Measurements from ENCODE around the gene AP2M1. TPM values are rescaled to one million over a fixed set of nuclear protein-coding genes. Genes with fewer than 3 reads are reported as not detected.

Gene AP2M1
- total RNA-seq, 4 donors from 2014 or later = 258 to 397 (median 298) TPM

DNA sequence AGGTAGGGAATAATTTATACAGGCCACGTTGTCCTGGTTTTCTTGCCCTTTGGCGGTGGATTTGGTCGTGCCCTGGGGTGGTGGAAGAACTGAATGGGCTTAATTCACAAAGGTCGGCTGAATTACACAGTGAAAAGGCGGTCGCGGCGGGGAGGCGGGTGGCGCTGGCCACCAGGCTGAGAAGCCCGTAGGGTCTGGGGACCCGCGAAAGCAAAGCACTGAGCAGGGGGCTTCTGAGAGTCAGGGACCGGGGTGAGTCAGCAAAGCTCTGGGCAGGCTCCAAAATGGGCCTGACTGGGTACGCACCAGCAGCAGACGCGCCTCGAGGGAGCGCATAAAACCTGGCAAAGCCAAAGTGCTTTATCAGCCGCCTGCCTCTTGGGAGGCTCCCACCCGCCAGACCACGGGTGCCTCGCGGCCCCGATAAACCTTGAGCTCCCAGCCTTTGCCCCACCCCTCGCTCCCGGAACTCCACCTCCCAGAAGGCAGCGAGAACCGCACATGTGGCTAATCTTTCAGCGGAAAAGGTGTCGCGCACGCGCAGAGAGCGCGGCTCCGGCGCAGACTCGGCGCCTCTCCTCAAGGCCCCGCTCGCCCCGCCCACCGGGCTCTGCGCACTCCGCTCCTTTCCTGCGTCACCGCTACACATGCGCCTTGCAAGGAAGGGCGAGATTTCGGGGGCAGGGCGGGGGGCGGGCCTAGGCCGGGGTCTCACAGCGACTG, 11.0 kb downstream of the AP2M1 start:
- TF ChIP-seq POLR2A (IDR thresholded peaks at IDR 0.05; ENCODE audit: low read depth) (no peak), EP300 (IDR thresholded peaks at IDR 0.05) (no peak), POLR2AphosphoS5 (IDR thresholded peaks at IDR 0.05) (peak in 1 of 2 donors; percentile 96)
- WGBS = 12% methylated on average over 15 of the region's 55 CpGs
- DNase-seq (ENCODE audit: extremely low spot score) = peak; percentile 100
- Histone ChIP-seq H3K27ac (replicated peaks in 1 of 4) (peak overlapping the region; percentile 82 to 88 (median 86)), H3K36me3 (peaks cover 57 to 75% (median 71%) of the 10 kb centered on the region in 4 donors), H3K9me3 (no peaks in the 10 kb centered on the region), H3K4me3 (peak overlapping the region; percentile 77 to 90 (median 84)), H3K27me3 (no peaks in the 10 kb centered on the region), H3K4me1 (peaks cover 32 to 38% (median 36%) of the 10 kb centered on the region in 4 donors)
- intact Hi-C loops (cut with DNase I) = loop anchor here (5.0 kb wide), 4 partner anchors 38 to 112 kb away; partner anchors contain the start of genes ALG3, EEF1AKMT4 and PSMD2

DNA sequence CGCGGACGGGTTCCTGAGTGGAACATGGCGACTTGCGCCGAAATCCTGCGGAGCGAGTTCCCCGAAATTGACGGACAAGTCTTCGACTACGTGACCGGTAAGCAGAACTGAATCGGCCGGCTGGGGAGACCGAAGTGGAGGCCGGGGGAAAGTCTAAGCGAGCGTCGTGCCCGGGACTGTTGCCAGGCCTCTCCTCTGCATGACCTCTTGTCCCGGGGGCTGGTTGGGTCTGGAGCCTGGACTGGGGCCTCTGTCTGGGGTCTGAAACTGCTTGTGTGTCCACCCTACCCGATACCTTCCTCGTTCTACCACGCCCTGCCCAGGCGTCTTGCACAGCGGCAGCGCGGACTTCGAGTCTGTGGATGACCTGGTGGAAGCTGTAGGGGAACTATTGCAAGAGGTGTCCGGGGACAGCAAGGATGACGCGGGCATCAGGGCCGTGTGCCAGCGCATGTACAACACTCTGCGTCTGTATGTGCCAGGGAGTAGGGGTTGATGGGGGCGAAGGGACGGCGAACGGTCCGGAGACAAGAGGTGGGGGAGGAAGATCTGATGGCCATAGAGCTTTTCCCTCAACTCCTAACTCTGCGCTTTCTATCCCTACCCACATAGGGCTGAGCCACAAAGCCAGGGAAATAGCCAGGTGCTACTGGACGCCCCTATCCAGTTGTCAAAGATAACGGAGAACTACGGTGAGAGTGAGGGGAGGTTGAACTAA, 11.7 kb downstream of the AP2M1 start, which contains the start of gene ABCF3:
TSS of gene ABCF3 (plus strand) at position 16 of the 718 bp plus-strand sequence. CDS start at position 25, 9 bp downstream.
- TF ChIP-seq POLR2AphosphoS5 (IDR thresholded peaks at IDR 0.05) (peak; percentile 68 to 95), POLR2A (IDR thresholded peaks at IDR 0.05; ENCODE audit: low read depth) (peak; percentile 87), EP300 (IDR thresholded peaks at IDR 0.05) (no peak), CTCF (IDR thresholded peaks at IDR 0.05) (no peak)
- peak within 1 kb of the TSS; percentile 82 to 88 (median 86) for H3K27ac ChIP-seq (replicated peaks in 1 of 4)
- H3K4me1 ChIP-seq = peaks cover 32 to 38% (median 36%) of the 10 kb centered on the region in 4 donors
- peak within 1 kb of the TSS; percentile 77 to 90 (median 84) for H3K4me3 ChIP-seq
- no peak for DNase-seq (ENCODE audit: extremely low spot score)
- H3K27me3 ChIP-seq = no peaks in the 10 kb centered on the region
- intact Hi-C loops (cut with DNase I) = loop anchor here (5.0 kb wide), 4 partner anchors 39 to 111 kb away; partner anchors contain the start of genes ALG3, EEF1AKMT4 and PSMD2
- H3K36me3 ChIP-seq = peaks cover 57 to 75% (median 71%) of the 10 kb centered on the region in 4 donors
- no peaks in the 10 kb centered on the region for H3K9me3 ChIP-seq
- 1% methylated on average over 17 of the region's 45 CpGs for WGBS

- Histone ChIP-seq H3K36me3 (peaks cover 53 to 75% (median 71%) of the 10 kb centered on the region in 4 donors), H3K27ac (replicated peaks in 1 of 4) (peak overlapping the region; percentile 82 to 88 (median 86)), H3K4me1 (peaks cover 32 to 38% (median 36%) of the 10 kb centered on the region in 4 donors), H3K4me3 (peak overlapping the region; percentile 77 to 90 (median 84)), H3K27me3 (no peaks in the 10 kb centered on the region), H3K9me3 (no peaks in the 10 kb centered on the region)
- TF ChIP-seq POLR2AphosphoS5 (IDR thresholded peaks at IDR 0.05) = no peak
- intact Hi-C loops (cut with DNase I) = loop anchor here (1.0 to 5.0 kb wide), 5 partner anchors 32 to 110 kb away; partner anchors contain the start of genes ALG3, DVL3, EEF1AKMT4 and PSMD2
- 0% methylated on average over 3 of the region's 3 CpGs for WGBS
- DNase-seq (ENCODE audit: extremely low spot score) = no peak
Observed at GRCh38 chr3:184186902-184187207, 12.2 kb downstream of the AP2M1 start.

DNA sequence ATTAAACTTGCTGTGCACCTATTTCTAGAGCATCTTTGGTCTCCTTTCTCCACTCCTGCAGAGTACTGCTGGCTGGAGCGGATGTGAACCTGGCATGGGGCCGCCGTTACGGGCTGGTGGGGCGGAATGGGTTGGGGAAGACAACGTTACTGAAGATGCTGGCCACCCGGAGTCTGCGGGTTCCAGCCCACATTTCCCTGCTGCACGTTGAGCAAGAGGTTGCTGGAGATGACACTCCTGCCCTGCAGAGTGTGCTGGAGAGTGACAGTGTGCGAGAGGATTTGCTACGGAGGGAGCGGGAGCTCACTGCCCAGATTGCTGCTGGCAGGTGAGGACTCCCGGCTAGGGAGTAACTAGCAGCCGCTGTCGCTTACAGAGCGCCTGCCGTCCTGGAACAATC, 13.4 kb downstream of the AP2M1 start:
- TF ChIP-seq CTCF (IDR thresholded peaks at IDR 0.05) = no peak
- TF ChIP-seq POLR2AphosphoS5 (IDR thresholded peaks at IDR 0.05) = no peak
- no peak for TF ChIP-seq EP300 (IDR thresholded peaks at IDR 0.05)
- no peak for TF ChIP-seq POLR2A (IDR thresholded peaks at IDR 0.05; ENCODE audit: low read depth)

GRCh38 chr3:184189421-184189820, 14.8 kb downstream of the AP2M1 start:
- no peak for TF ChIP-seq EP300 (IDR thresholded peaks at IDR 0.05)
- no peak for TF ChIP-seq POLR2A (IDR thresholded peaks at IDR 0.05; ENCODE audit: low read depth)
- no peak overlapping the region for H3K27ac ChIP-seq (replicated peaks in 1 of 4)
- peaks cover 51 to 75% (median 71%) of the 10 kb centered on the region in 4 donors for H3K36me3 ChIP-seq
- H3K9me3 ChIP-seq = no peaks in the 10 kb centered on the region
- H3K4me1 ChIP-seq = peaks cover 32 to 38% (median 36%) of the 10 kb centered on the region in 4 donors
- no peak for DNase-seq (ENCODE audit: extremely low spot score)
- H3K4me3 ChIP-seq = no peak overlapping the region
- 93% methylated on average over 12 of the region's 13 CpGs for WGBS
- intact Hi-C loops (cut with DNase I) = loop anchor here (5.0 kb wide), 4 partner anchors 42 to 108 kb away; partner anchors contain the start of genes ALG3, EEF1AKMT4 and PSMD2
- no peaks in the 10 kb centered on the region for H3K27me3 ChIP-seq

More for the DNA sequence above, 13.4 kb downstream of the AP2M1 start:
- Histone ChIP-seq H3K27me3 (no peaks in the 10 kb centered on the region), H3K4me3 (no peak overlapping the region), H3K27ac (replicated peaks in 1 of 4) (no peak overlapping the region), H3K9me3 (no peaks in the 10 kb centered on the region), H3K36me3 (peaks cover 51 to 75% (median 71%) of the 10 kb centered on the region in 4 donors), H3K4me1 (peaks cover 32 to 38% (median 36%) of the 10 kb centered on the region in 4 donors)
- intact Hi-C loops (cut with DNase I) = loop anchor here (5.0 kb wide), 4 partner anchors 41 to 109 kb away; partner anchors contain the start of genes ALG3, EEF1AKMT4 and PSMD2
- DNase-seq (ENCODE audit: extremely low spot score) = no peak
- 90% methylated on average over 12 of the region's 17 CpGs for WGBS

Data from esophagus muscularis mucosa (tissue), 4 donors.